Spleen (tissue), 11 donors: ENCODE data around the gene PLP1. TPM values are rescaled to one million over a fixed set of nuclear protein-coding genes. Genes with fewer than 3 reads are reported as not detected.
"Not testable (repeated sequence)": the region's sequence is repeated elsewhere in the genome, so short reads cannot be mapped to it uniquely, and the experiment has no call there.

Experiments used
- DNase-seq: peaks from one replicate; pipeline ENCODE4 v3.0.0-alpha.2; 2020
- H3K27ac ChIP-seq, 8 donors: fragments of 200-600 bp; sonication (generic) in 7 of 8; 1 replicate in 4 of 8; 2 replicates in 4 of 8; pipeline versions ENCODE4 v1.5.0 to v1.8.0; 2016 to 2021; ENCODE audit warnings: inconsistent platforms in 4 of 8, mild to moderate bottlenecking in 4 of 8, moderate library complexity in 1 of 8
- H3K27me3 ChIP-seq, 7 donors: fragments of 200-600 bp; sonication (generic) in 6 of 7; replicated peaks in 1 of 7; 1 replicate in 4 of 7; 2 replicates in 3 of 7; pipeline versions ENCODE4 v1.5.0 to v1.8.0; 2016 to 2021; ENCODE audit warnings: inconsistent platforms in 3 of 7, mild to moderate bottlenecking in 1 of 7
- H3K36me3 ChIP-seq, 6 donors: fragments of 200-600 bp; sonication (generic) in 5 of 6; 1 replicate in 4 of 6; 2 replicates in 2 of 6; pipeline versions ENCODE4 v1.5.0 to v1.8.0; 2016 to 2021; ENCODE audit warnings: inconsistent platforms in 2 of 6
- H3K4me1 ChIP-seq, 6 donors: fragments of 200-600 bp; sonication (generic) in 5 of 6; 1 replicate in 3 of 6; 2 replicates in 3 of 6; pipeline versions ENCODE4 v1.5.0 to v1.8.0; 2016 to 2021; ENCODE audit warnings: inconsistent platforms in 3 of 6
- H3K4me3 ChIP-seq, 8 donors: fragments of 200-600 bp; sonication (generic) in 7 of 8; 1 replicate in 4 of 8; 2 replicates in 4 of 8; pipeline versions ENCODE4 v1.5.0 to v1.8.0; 2016 to 2021; ENCODE audit warnings: inconsistent platforms in 4 of 8, mild to moderate bottlenecking in 4 of 8, moderate library complexity in 2 of 8
- H3K9me3 ChIP-seq, 8 donors: fragments of 200-600 bp; sonication (generic) in 7 of 8; 1 replicate in 4 of 8; 2 replicates in 4 of 8; pipeline versions ENCODE4 v1.5.0 to v1.8.0; 2016 to 2021; ENCODE audit warnings: inconsistent platforms in 4 of 8
- CTCF ChIP-seq, 11 experiments: fragments of 200-600 bp in 7 of 11; fragments of 450-650 bp in 4 of 11; sonication (generic) in 4 of 11; IDR thresholded peaks in 8 of 11; conservative IDR thresholded peaks in 3 of 11; 1 replicate in 7 of 11; 2 replicates in 4 of 11; pipeline versions ENCODE4 v1.4.0 to v1.8.0; 2016 to 2021; ENCODE audit warnings: antibody characterized with exemption in 11 of 11, inconsistent platforms in 4 of 11, mild to moderate bottlenecking in 1 of 11
- POLR2A ChIP-seq, 3 donors: fragments of 450-650 bp; IDR thresholded peaks; one replicate each; pipeline ENCODE4 v1.5.1; 2017; ENCODE audit warnings: antibody characterized with exemption in 3 of 3, mild to moderate bottlenecking in 1 of 3
- POLR2AphosphoS5 ChIP-seq, 3 donors: sonication (generic); formaldehyde crosslinking; IDR thresholded peaks; one replicate each; pipeline ENCODE4 v1.5.1; 2017; ENCODE audit warnings: antibody characterized with exemption in 3 of 3
- WGBS, 5 donors: extraction: QIAGEN DNeasy Blood & Tissue Kit in 3 of 5; methylation state at CpG; one replicate each; pipeline versions ENCODE4 v1.1.5 to v1.1.7; 2013 to 2018; 5-methylcytosine and 5-hydroxymethylcytosine counted together
- intact Hi-C: fragments of 100-400 bp; cut with DNase I; formaldehyde crosslinking; loops from one replicate; pipeline ENCODE4 v1.15.0; 2023; ENCODE audit warnings: low total_unique reads
- polyA plus RNA-seq, 3 donors: library from polyadenylated mRNA; stranded (reverse); fragments of 200-250 nt; gene quantifications; one replicate each; pipeline ENCODE4 v1.2.1, GENCODE V29; 2013
- total RNA-seq, 7 donors: library from RNA; depleted of rRNA in 3 of 7; stranded (reverse); fragments of >200 nt in 3 of 7; fragmentation: NEBNext Ultra II Directional in 4 of 7; extraction: Animal tissue kit (Norgen Biotek cat#: 25700) in 4 of 7; gene quantifications; one replicate each; pipeline versions ENCODE4 v1.1.0 to v1.2.1, GENCODE V29; 2016 to 2021
- donor health status: healthy with polysubstance abuse.
- donor health status: DM: no; HTN: no; CAD: no; lungs with moderate emphysema.
- donor health status: DM: no; HTN: no; CAD: no.
- donor health status: Bipolar disorder and iron deficiency.
- donor health status: healthy.
- donor health status: DM: no; HTN: no; CAD: no.
- donor health status: DM: yes; HTN: yes; CAD: no.

The PLP1 gene
- total and polyA plus RNA-seq, 10 donors: 0.17 to 20.6 (median 0.39) TPM; not detected in 5

- H3K27me3 ChIP-seq: no peaks in the 10 kb centered on the region
- no peak for TF ChIP-seq CTCF (IDR thresholded peaks at IDR 0.05 in 8 of 11, conservative IDR thresholded peaks at IDR 0.05 in 3 of 11)
- TF ChIP-seq POLR2AphosphoS5 (IDR thresholded peaks at IDR 0.05): no peak
- TF ChIP-seq POLR2A (IDR thresholded peaks at IDR 0.05): no peak
- 68 to 87% (median 78%) methylated on average over 2 to 4 of the region's 4 CpGs for WGBS, 5 donors
- no peak overlapping the region for H3K4me3 ChIP-seq
- H3K27ac ChIP-seq: no peak overlapping the region
- intact Hi-C loops: no loop called here
- no peaks in the 10 kb centered on the region for H3K4me1 ChIP-seq
- DNase-seq: no peak
- peaks cover 0 to 13% (median 0%) of the 10 kb centered on the region in 8 donors for H3K9me3 ChIP-seq
- H3K36me3 ChIP-seq: no peaks in the 10 kb centered on the region
These were observed 22.2 kb upstream of the PLP1 start for GRCh38 chrX:103754401-103754800.

- Histone ChIP-seq H3K4me1 (no peaks in the 10 kb centered on the region), H3K27me3 (no peaks in the 10 kb centered on the region), H3K9me3 (peaks cover 0 to 14% (median 0%) of the 10 kb centered on the region in 8 donors), H3K36me3 (no peaks in the 10 kb centered on the region), H3K27ac (no peak overlapping the region), H3K4me3 (no peak overlapping the region)
- 10 to 42% (median 19%) methylated on average over 3 of the region's 3 CpGs for WGBS, 5 donors
- DNase-seq: no peak
- intact Hi-C loops: no loop called here
- TF ChIP-seq CTCF (IDR thresholded peaks at IDR 0.05 in 8 of 11, conservative IDR thresholded peaks at IDR 0.05 in 3 of 11) (no peak), POLR2A (IDR thresholded peaks at IDR 0.05) (no peak), POLR2AphosphoS5 (IDR thresholded peaks at IDR 0.05) (no peak)
These were observed 19.9 kb upstream of the PLP1 start for GRCh38 chrX:103756736-103757135.

- Histone ChIP-seq H3K9me3 (peaks cover 0 to 14% (median 0%) of the 10 kb centered on the region in 8 donors), H3K4me1 (no peaks in the 10 kb centered on the region), H3K4me3 (no peak overlapping the region), H3K36me3 (no peaks in the 10 kb centered on the region), H3K27ac (no peak overlapping the region), H3K27me3 (no peaks in the 10 kb centered on the region)
- intact Hi-C loops: no loop called here
- TF ChIP-seq POLR2AphosphoS5 (IDR thresholded peaks at IDR 0.05) (no peak), POLR2A (IDR thresholded peaks at IDR 0.05) (no peak), CTCF (IDR thresholded peaks at IDR 0.05 in 8 of 11, conservative IDR thresholded peaks at IDR 0.05 in 3 of 11) (no peak)
- 97 to 100% (median 100%) methylated on average over 1 of the region's 1 CpG for WGBS, 5 donors
- DNase-seq: no peak
These were observed 18.1 kb upstream of the PLP1 start for GRCh38 chrX:103758555-103758954.

DNA sequence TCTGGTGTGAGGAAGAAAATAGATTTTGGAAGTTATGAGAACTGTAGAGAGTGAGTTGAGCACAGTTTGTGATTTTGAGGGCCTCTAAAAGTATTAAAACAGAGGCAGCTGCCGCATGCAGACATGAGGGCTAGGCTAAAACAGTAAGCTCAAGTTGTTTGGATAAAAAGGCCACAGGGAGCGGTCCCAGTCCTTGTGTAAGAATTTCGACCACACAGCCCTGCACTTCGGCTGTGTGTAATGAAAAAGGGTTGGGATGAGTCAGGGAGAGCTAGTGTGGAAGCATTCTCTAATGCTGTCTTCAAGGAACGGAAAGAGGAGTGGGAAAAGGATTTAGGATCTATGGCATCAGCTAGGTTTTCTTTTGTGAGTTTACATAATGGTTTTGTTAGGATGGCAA lies 13.1 kb upstream of the PLP1 start:
- intact Hi-C loops, H3K27ac ChIP-seq, H3K4me1 ChIP-seq, H3K27me3 ChIP-seq, H3K4me3 ChIP-seq, DNase-seq, H3K36me3 ChIP-seq: not testable (repeated sequence)
- WGBS, 5 donors: 69 to 88% (median 85%) methylated on average over 5 of the region's 5 CpGs
- H3K9me3 ChIP-seq: peaks cover 0 to 11% (median 0%) of the 10 kb centered on the region in 8 donors

DNA sequence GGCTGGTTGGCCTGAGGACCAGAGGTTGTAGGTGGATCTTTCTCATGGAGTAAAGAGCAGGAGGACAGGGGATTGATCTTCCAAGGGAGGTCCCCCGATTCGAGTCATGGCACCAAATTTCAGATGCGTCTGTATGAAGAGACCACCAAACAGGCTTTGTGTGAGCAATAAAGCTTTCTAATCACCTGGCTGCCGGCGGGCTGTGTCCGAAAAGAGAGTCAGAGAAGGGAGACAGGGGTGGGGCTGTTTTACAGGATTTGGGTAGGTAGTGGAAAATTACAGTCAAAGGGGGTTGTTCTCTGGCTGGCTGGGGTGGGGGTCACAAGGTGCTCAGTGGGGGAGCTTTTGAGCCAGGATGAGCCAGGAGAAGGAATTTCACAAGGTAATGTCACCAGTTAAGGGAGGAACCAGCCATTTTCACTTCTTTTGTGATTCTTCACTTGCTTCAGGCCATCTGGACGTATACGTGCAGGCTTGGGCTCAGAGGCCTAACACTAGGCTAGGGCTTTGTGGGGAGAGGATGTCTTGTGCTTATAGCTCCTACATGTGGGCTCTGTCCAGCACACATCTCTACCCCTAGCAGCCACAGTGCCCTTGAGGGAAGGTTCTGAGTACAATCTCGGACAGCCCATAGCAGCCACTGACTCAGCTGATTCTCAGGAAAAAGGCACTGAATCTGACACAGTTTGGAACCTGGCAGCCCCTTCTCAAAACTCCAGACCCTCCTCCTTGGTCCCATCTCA lies 9.7 kb upstream of the PLP1 start:
- H3K4me3 ChIP-seq, DNase-seq, H3K27me3 ChIP-seq, H3K9me3 ChIP-seq, intact Hi-C loops, H3K4me1 ChIP-seq, H3K36me3 ChIP-seq, H3K27ac ChIP-seq: not testable (repeated sequence)
- 66 to 83% (median 73%) methylated on average over 9 of the region's 9 CpGs for WGBS, 5 donors
